Breast epithelium (tissue), 4 donors: ENCODE results near the gene KREMEN1. TPM values are rescaled to one million over a fixed set of nuclear protein-coding genes. Genes with fewer than 3 reads are reported as not detected.
A peak's percentile ranks its signal among the peaks of the same experiment; 100 is the strongest.
"Not testable (repeated sequence)": the region's sequence is repeated elsewhere in the genome, so short reads cannot be mapped to it uniquely, and the experiment has no call there.

Source experiments
- DNase-seq, 2 donors: peaks; one replicate each; pipeline ENCODE4 v3.0.0-alpha.2; 2019; ENCODE audit warnings: low spot score in 2 of 2
- H3K27ac ChIP-seq, 2 donors: fragments of 200-600 bp; sonication (generic) in 1 of 2; one replicate each; pipeline ENCODE4 v1.5.1; 2016 to 2019; ENCODE audit warnings: mild to moderate bottlenecking in 1 of 2
- H3K27me3 ChIP-seq, 2 donors: fragments of 200-600 bp; sonication (generic) in 1 of 2; one replicate each; pipeline versions ENCODE4 v1.5.1 to v1.6.0; 2017 to 2019; ENCODE audit warnings: control low read depth in 1 of 2, mild to moderate bottlenecking in 1 of 2
- H3K36me3 ChIP-seq: fragments of 200-600 bp; one replicate; pipeline ENCODE4 v1.5.1; 2019
- H3K4me1 ChIP-seq, 2 donors: fragments of 200-600 bp; sonication (generic); one replicate each; pipeline ENCODE4 v1.5.1; 2016 to 2019; ENCODE audit warnings: control low read depth in 1 of 2
- H3K4me3 ChIP-seq, 3 donors: fragments of 200-600 bp; sonication (generic); 1 replicate in 2 of 3; 2 replicates in 1 of 3; pipeline ENCODE4 v1.5.1; 2016 to 2019; ENCODE audit warnings: mild to moderate bottlenecking in 3 of 3, moderate library complexity in 2 of 3
- H3K9me3 ChIP-seq, 2 donors: fragments of 200-600 bp; sonication (generic) in 1 of 2; one replicate each; pipeline ENCODE4 v1.5.1; 2016 to 2019; ENCODE audit warnings: control low read depth in 1 of 2
- POLR2A ChIP-seq: fragments of 450-650 bp; IDR thresholded peaks from one replicate; pipeline ENCODE4 v1.6.1; 2016; ENCODE audit warnings: antibody characterized with exemption, mild to moderate bottlenecking, moderate library complexity
- POLR2AphosphoS5 ChIP-seq, 3 donors: sonication (generic); formaldehyde crosslinking; IDR thresholded peaks; one replicate each; pipeline ENCODE4 v1.6.1; 2017; ENCODE audit warnings: antibody characterized with exemption in 3 of 3
- intact Hi-C: fragments of 100-400 bp; cut with DNase I; formaldehyde crosslinking; loops from one replicate; pipeline ENCODE4 v1.15.1; 2023; ENCODE audit warnings: low total_unique reads
- total RNA-seq, 3 donors: library from RNA; depleted of rRNA; stranded (reverse); fragments of >200 nt; gene quantifications; one replicate each; pipeline ENCODE4 v1.1.0, GENCODE V29; 2016
- TF ChIP-seq, protein P1 (sequence below), 3 donors: fragments of 450-650 bp; IDR thresholded peaks; one replicate each; pipeline ENCODE4 v1.5.1; 2016 to 2017; ENCODE audit warnings: antibody characterized with exemption in 3 of 3, mild to moderate bottlenecking in 3 of 3, moderate library complexity in 3 of 3

The KREMEN1 gene
- total RNA-seq, 3 donors from 2014 or later = 9.5 to 13.6 (median 13.5) TPM

DNA sequence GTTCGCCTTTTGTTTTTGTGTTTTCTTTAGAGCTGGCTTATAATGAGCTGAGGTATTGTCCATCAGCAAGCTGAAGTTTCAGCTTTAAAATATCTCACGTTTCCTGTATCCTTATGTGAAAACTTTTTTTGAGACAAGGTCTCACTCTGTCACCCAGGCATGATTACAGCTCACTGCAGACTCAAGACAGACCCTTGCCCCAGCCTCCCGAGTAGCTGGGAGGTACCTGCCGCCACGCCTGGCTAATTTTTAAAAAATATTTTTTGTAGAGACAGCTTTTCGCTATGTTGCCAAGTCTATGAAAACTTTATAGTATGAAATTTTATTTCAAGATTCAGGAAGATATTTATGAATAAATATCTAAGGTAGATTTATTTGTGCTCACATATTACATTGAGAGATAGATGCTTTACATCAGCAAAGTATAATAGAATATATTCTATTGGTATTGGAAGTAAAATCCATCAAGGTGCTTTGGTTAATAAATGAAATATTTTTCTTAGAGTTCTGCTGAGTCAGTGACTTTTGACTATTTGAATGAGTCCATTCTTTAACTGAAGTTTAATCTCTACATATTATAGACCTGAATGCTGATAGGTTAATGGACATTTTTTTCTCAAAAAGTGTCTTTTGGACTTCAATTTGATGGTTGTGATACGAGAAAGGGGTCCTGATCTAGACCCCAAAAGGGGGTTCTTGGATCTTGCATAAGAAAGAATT is 10.2 kb downstream of the KREMEN1 start:
- no peak for DNase-seq
- intact Hi-C loops = no loop called here
- Histone ChIP-seq H3K9me3 (no peaks in the 10 kb centered on the region), H3K36me3 (no peaks in the 10 kb centered on the region), H3K27me3 (no peaks in the 10 kb centered on the region), H3K4me1 (peaks cover 3 to 14% of the 10 kb centered on the region in 2 donors), H3K4me3 (no peak overlapping the region), H3K27ac (peak overlapping the region in 1 of 2 donors; percentile 40)
- TF ChIP-seq POLR2A (no peak), POLR2AphosphoS5 (IDR thresholded peaks at IDR 0.05) (no peak)
- TF ChIP-seq, protein P1, sequence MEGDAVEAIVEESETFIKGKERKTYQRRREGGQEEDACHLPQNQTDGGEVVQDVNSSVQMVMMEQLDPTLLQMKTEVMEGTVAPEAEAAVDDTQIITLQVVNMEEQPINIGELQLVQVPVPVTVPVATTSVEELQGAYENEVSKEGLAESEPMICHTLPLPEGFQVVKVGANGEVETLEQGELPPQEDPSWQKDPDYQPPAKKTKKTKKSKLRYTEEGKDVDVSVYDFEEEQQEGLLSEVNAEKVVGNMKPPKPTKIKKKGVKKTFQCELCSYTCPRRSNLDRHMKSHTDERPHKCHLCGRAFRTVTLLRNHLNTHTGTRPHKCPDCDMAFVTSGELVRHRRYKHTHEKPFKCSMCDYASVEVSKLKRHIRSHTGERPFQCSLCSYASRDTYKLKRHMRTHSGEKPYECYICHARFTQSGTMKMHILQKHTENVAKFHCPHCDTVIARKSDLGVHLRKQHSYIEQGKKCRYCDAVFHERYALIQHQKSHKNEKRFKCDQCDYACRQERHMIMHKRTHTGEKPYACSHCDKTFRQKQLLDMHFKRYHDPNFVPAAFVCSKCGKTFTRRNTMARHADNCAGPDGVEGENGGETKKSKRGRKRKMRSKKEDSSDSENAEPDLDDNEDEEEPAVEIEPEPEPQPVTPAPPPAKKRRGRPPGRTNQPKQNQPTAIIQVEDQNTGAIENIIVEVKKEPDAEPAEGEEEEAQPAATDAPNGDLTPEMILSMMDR (IDR thresholded peaks at IDR 0.05) = no peak

DNA sequence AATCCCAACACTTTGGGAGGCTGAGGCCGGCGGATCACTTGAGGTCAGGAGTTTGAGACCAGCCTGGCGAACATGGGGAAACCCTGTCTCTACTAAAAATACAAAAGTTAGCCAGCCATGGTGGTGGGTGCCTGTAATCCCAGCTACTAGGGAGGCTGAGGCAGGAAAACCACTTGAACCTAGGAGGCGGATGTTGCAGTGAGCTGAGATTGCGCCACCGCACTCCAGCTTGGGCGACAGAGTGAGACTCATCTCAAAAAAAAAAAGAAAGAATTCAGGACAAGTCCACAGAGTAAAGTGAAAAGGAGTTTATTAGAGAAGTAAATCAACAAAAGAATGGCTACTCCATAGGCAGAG is 10.7 kb downstream of the KREMEN1 start:
- H3K4me3 ChIP-seq, H3K27me3 ChIP-seq, H3K9me3 ChIP-seq, H3K36me3 ChIP-seq, intact Hi-C loops, DNase-seq: not testable (repeated sequence)
- Histone ChIP-seq H3K27ac (peak overlapping the region in 1 of 2 donors; percentile 21), H3K4me1 (peaks cover 3 to 14% of the 10 kb centered on the region in 2 donors)

DNA sequence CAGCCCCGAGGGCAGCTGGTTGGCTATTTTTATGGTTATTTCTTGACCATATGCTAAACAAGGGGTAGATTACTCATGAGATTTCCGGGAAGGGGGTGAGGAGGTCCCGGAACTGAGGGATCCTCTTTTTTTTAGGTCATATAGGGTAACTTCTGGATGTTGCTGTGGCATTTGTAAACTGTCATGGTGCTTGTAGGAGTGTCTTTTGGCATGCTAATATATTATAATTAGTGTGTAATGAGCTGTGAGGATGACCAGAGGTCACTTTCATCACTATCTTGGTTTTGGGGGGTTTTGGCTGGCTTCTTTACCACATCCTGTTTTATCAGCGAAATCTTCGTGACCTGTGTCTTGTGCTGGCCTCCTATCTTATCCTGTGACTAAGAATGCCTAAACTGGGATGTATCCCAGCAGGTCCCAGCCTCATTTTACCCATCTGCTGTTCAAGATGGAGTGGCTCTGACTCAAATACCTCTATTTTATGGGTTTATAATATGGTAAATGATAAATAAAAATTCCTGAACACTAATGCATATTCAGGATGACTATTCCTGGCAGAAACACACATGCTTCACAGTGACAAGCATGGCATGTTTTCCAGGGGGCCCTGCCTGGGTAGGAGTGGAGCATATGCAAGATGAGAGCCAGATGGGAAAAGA is 11.2 kb downstream of the KREMEN1 start:
- Histone ChIP-seq H3K4me1 (peaks cover 3 to 13% of the 10 kb centered on the region in 2 donors), H3K36me3 (no peaks in the 10 kb centered on the region), H3K9me3 (no peaks in the 10 kb centered on the region), H3K27ac (peak overlapping the region in 1 of 2 donors; percentile 21), H3K4me3 (no peak overlapping the region), H3K27me3 (no peaks in the 10 kb centered on the region)
- no peak for DNase-seq
- intact Hi-C loops = no loop called here
- TF ChIP-seq, protein P1 (IDR thresholded peaks at IDR 0.05) = no peak
- TF ChIP-seq POLR2AphosphoS5 (IDR thresholded peaks at IDR 0.05) = no peak
- TF ChIP-seq POLR2A = no peak

DNA sequence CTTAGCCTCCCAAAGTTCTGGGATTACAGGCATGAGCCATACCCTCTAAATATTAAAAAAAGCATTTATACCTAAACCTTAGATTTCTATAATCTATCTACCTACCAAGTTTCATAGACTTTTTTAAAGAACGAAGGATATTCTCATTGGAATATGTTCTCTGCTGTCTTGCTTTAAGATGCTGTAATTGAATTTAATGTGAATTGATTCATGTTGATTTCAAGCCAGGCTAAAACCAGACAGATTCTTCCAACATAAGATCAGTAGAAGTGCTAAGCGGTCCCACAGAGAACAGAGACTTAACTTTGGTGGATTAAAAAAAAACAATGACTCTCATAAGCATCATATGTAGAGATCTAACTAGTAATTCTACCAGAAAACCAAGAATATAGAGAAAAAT is 14.2 kb downstream of the KREMEN1 start:
- no peak for DNase-seq
- intact Hi-C loops = no loop called here
- Histone ChIP-seq H3K4me1 (no peaks in the 10 kb centered on the region), H3K27me3 (no peaks in the 10 kb centered on the region), H3K9me3 (no peaks in the 10 kb centered on the region), H3K4me3 (no peak overlapping the region), H3K36me3 (no peaks in the 10 kb centered on the region), H3K27ac (no peak overlapping the region)
- no peak for TF ChIP-seq POLR2A
- TF ChIP-seq, protein P1 (IDR thresholded peaks at IDR 0.05) = no peak
- TF ChIP-seq POLR2AphosphoS5 (IDR thresholded peaks at IDR 0.05) = no peak

DNA sequence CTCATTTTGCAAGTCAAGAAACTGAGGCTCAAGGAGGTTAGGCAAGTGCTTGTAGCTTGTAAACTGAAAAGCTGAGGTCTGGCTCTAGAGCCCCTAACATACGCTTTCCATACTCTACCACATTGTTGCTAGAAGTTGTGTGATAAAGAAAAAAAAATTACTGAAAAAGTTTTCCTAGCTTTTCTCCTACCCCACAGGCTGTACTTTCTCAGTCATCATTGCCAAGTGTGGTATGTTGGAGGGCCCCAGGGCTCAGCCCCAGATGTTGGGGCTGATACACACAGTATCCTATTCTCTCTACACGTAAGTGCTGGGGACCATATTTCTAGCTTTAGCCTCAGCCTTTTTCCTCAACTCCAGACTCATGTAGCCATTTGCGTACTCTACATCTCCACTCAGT is 16.0 kb downstream of the KREMEN1 start:
- TF ChIP-seq POLR2A (no peak), POLR2AphosphoS5 (IDR thresholded peaks at IDR 0.05) (no peak)
- TF ChIP-seq, protein P1 (IDR thresholded peaks at IDR 0.05) = no peak
- H3K36me3 ChIP-seq = no peaks in the 10 kb centered on the region
- no peaks in the 10 kb centered on the region for H3K9me3 ChIP-seq
- intact Hi-C loops = no loop called here
- DNase-seq = no peak
- no peaks in the 10 kb centered on the region for H3K27me3 ChIP-seq
- H3K4me3 ChIP-seq = no peak overlapping the region
- H3K27ac ChIP-seq = no peak overlapping the region
- H3K4me1 ChIP-seq = no peaks in the 10 kb centered on the region
